Panc1 (cell line): ENCODE results near the gene PTTG1. TPM values are rescaled to one million over a fixed set of nuclear protein-coding genes. Genes with fewer than 3 reads are reported as not detected.
"Not testable (repeated sequence)": the region's sequence is repeated elsewhere in the genome, so short reads cannot be mapped to it uniquely, and the experiment has no call there.

Experiments used
- ATAC-seq: fragments of 200-7000 bp; cut with Tn5 transposase; 2 replicates; pipeline ENCODE4 v1.9.1; 2020; ENCODE audit warnings: mild to moderate bottlenecking, moderate library complexity
- BruUV-seq: library from RNA; stranded (reverse); fragments of 400-500 nt; replicated peaks from 2 replicates; lab custom pipeline; 2021; lab: Mats Ljungman, UMichigan
- CTCF ChIA-PET: fragments of 300-600 bp; sonication (Branson Sonifier 250); formaldehyde crosslinking; loops from one replicate; lab custom pipeline; 2022; ENCODE audit warnings: antibody characterized with exemption; lab: Charles Lee
- POLR2A ChIA-PET: fragments of 300-600 bp; sonication (Branson Sonifier 250); formaldehyde crosslinking; loops from one replicate; lab custom pipeline; 2022; ENCODE audit warnings: antibody characterized with exemption; lab: Charles Lee
- DNase-seq: peaks from one replicate; pipeline ENCODE4 v3.0.0-alpha.2; 2010; ENCODE audit warnings: low read depth, low spot score
- H3K27ac ChIP-seq: 2 replicates; pipeline ENCODE4 v1.5.1; 2011; ENCODE audit warnings: mild to moderate bottlenecking, low read length, inconsistent platforms
- H3K27me3 ChIP-seq: fragments of 200-500 bp; sonication (Bioruptor generic); 2 replicates; pipeline ENCODE4 v1.6.0; 2014; ENCODE audit warnings: low read length, inconsistent platforms; ENCODE audit not compliant: control insufficient read depth, insufficient read depth
- H3K36me3 ChIP-seq: fragments of 200-500 bp; sonication (Bioruptor generic); 2 replicates; pipeline ENCODE4 v1.5.1; 2014; ENCODE audit warnings: inconsistent platforms, mild to moderate bottlenecking, low read length, moderate library complexity; ENCODE audit not compliant: control insufficient read depth, insufficient read depth
- H3K4me1 ChIP-seq: 2 replicates; pipeline ENCODE4 v1.5.1; 2011; ENCODE audit warnings: inconsistent platforms, mild to moderate bottlenecking, low read length, moderate library complexity; ENCODE audit not compliant: control insufficient read depth, insufficient read depth
- H3K4me3 ChIP-seq, 2 experiments: 2 replicates each; pipeline ENCODE4 v1.5.1; 2011 to 2012; ENCODE audit warnings: low read depth in 2 of 2, low read length in 2 of 2, mild to moderate bottlenecking in 2 of 2, inconsistent platforms in 1 of 2, moderate library complexity in 1 of 2
- H3K9me3 ChIP-seq: fragments of 200-500 bp; sonication (Bioruptor generic); 2 replicates; pipeline ENCODE4 v1.5.1; 2014; ENCODE audit warnings: low read depth, mild to moderate bottlenecking, inconsistent platforms, low read length, moderate library complexity; ENCODE audit not compliant: control insufficient read depth, insufficient read depth
- CTCF ChIP-seq: fragments of 450-650 bp; IDR thresholded peaks from 2 replicates; pipeline ENCODE4 v1.5.1; 2017; ENCODE audit warnings: mild to moderate bottlenecking
- POLR2AphosphoS5 ChIP-seq: IDR thresholded peaks from 2 replicates; pipeline ENCODE4 v1.6.1; 2012; ENCODE audit warnings: mild to moderate bottlenecking, low read depth, low read length, moderate library complexity
- SIN3A ChIP-seq: IDR thresholded peaks from 2 replicates; pipeline ENCODE4 v1.6.1; 2012; ENCODE audit warnings: low read depth, mild to moderate bottlenecking, low read length, moderate library complexity, borderline replicate concordance; ENCODE audit not compliant: insufficient read depth
- TCF7L2 ChIP-seq: IDR thresholded peaks from 2 replicates; pipeline ENCODE4 v1.6.1; 2011; ENCODE audit warnings: mild to moderate bottlenecking, low read depth, low read length, inconsistent platforms
- in situ Hi-C: cut with HindIII; loops from 2 replicates; pipeline ENCODE4 v1.10.0; 2016; ENCODE audit warnings: low sequenced_read_pairs, low pct_unique_long_range_greater_than_20kb
- intact Hi-C: fragments of 100-400 bp; cut with micrococcal nuclease; formaldehyde crosslinking; loops from one replicate; pipeline ENCODE4 v1.10.0; 2022; ENCODE audit not compliant: unreplicated experiment
- total RNA-seq: library from RNA; stranded (reverse); gene quantifications from one replicate; pipeline ENCODE4 v1.2.1, GENCODE V29; 2021; ENCODE audit not compliant: unreplicated experiment
- TF ChIP-seq, protein P1 (sequence below), 2 experiments: IDR thresholded peaks; 2 replicates each; pipeline ENCODE4 v1.6.1; 2011 to 2012; ENCODE audit warnings: low read depth in 2 of 2, control low read depth in 1 of 2, low read length in 1 of 2, mild to moderate bottlenecking in 1 of 2, moderate library complexity in 1 of 2; ENCODE audit not compliant: insufficient read depth in 1 of 2

The PTTG1 gene
- total RNA-seq, 1 experiment from 2014 or later = 171 TPM

DNA sequence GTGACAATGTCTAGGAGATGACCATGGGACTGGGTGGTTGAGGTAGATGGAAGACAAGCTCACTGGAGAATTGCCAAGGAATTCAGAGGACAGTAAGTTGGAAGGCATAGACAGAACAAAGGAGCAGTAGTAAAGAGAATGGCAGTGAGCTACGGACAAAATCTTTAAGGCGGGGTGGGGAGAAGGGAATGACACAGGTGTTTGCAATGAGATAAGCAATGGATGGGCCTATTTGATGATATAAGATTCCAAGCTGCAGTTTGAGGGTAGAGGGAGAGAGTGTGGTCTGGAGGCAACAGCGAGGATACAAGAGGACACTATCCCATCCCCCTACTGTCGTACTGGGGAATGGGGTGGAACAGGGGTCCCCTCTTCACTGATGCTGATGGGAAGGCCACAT is 14.4 kb downstream of the PTTG1 start:
- Histone ChIP-seq H3K27ac (no peak overlapping the region), H3K36me3 (no peaks in the 10 kb centered on the region), H3K4me3 (no peak overlapping the region), H3K4me1 (peaks cover 6% of the 10 kb centered on the region; the same call in 1 of the 2 replicates), H3K9me3 (no peaks in the 10 kb centered on the region), H3K27me3 (no peaks in the 10 kb centered on the region)
- no TSS peak for BruUV-seq
- no peak for DNase-seq
- ChIA-PET POLR2A (no interaction called here), CTCF (interaction anchor here (0.5 kb wide), 1 partner anchor 200 kb away, joined by 5 read pairs; no protein-coding TSS in a partner anchor)
- intact Hi-C loops = loop anchor here (5.0 kb wide), 2 partner anchors 71 to 351 kb away; no protein-coding TSS in a partner anchor
- in situ Hi-C loops = no loop called here
- TF ChIP-seq TCF7L2 (no peak), POLR2AphosphoS5 (no peak), CTCF (no peak), SIN3A (no peak)
- TF ChIP-seq, protein P1, sequence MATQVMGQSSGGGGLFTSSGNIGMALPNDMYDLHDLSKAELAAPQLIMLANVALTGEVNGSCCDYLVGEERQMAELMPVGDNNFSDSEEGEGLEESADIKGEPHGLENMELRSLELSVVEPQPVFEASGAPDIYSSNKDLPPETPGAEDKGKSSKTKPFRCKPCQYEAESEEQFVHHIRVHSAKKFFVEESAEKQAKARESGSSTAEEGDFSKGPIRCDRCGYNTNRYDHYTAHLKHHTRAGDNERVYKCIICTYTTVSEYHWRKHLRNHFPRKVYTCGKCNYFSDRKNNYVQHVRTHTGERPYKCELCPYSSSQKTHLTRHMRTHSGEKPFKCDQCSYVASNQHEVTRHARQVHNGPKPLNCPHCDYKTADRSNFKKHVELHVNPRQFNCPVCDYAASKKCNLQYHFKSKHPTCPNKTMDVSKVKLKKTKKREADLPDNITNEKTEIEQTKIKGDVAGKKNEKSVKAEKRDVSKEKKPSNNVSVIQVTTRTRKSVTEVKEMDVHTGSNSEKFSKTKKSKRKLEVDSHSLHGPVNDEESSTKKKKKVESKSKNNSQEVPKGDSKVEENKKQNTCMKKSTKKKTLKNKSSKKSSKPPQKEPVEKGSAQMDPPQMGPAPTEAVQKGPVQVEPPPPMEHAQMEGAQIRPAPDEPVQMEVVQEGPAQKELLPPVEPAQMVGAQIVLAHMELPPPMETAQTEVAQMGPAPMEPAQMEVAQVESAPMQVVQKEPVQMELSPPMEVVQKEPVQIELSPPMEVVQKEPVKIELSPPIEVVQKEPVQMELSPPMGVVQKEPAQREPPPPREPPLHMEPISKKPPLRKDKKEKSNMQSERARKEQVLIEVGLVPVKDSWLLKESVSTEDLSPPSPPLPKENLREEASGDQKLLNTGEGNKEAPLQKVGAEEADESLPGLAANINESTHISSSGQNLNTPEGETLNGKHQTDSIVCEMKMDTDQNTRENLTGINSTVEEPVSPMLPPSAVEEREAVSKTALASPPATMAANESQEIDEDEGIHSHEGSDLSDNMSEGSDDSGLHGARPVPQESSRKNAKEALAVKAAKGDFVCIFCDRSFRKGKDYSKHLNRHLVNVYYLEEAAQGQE (IDR thresholded peaks at IDR 0.05; ENCODE audit: insufficient read depth in 1 of 2, low read depth in 2 of 2, low read length in 1 of 2) = no peak
- no peak for ATAC-seq

GRCh38 chr5:160436661-160437060 is 15.0 kb downstream of the PTTG1 start:
- intact Hi-C loops = loop anchor here (5.0 kb wide), 2 partner anchors 71 to 351 kb away; no protein-coding TSS in a partner anchor
- H3K9me3 ChIP-seq, H3K4me3 ChIP-seq, BruUV-seq, in situ Hi-C loops, H3K4me1 ChIP-seq, H3K27ac ChIP-seq, ATAC-seq, POLR2A ChIA-PET, DNase-seq, H3K27me3 ChIP-seq, H3K36me3 ChIP-seq: not testable (repeated sequence)
- CTCF ChIA-PET = interaction anchor here (0.5 kb wide), 1 partner anchor 201 kb away, joined by 5 read pairs; no protein-coding TSS in a partner anchor

- ChIA-PET POLR2A (no interaction called here), CTCF (interaction anchor here (0.6 kb wide), 1 partner anchor 289 kb away, joined by 3 read pairs; no protein-coding TSS in a partner anchor)
- no peak for ATAC-seq
- Histone ChIP-seq H3K9me3 (no peaks in the 10 kb centered on the region), H3K4me1 (peaks cover 6% of the 10 kb centered on the region; the same call in 1 of the 2 replicates), H3K27ac (no peak overlapping the region), H3K27me3 (no peaks in the 10 kb centered on the region), H3K36me3 (no peaks in the 10 kb centered on the region), H3K4me3 (no peak overlapping the region)
- no TSS peak for BruUV-seq
- DNase-seq = no peak
- in situ Hi-C loops = no loop called here
- TF ChIP-seq TCF7L2 (no peak), POLR2AphosphoS5 (no peak), SIN3A (no peak), CTCF (no peak)
- TF ChIP-seq, protein P1 (IDR thresholded peaks at IDR 0.05; ENCODE audit: insufficient read depth in 1 of 2, low read depth in 2 of 2, low read length in 1 of 2) = no peak
- intact Hi-C loops = loop anchor here (5.0 kb wide), 2 partner anchors 70 to 350 kb away; no protein-coding TSS in a partner anchor
Observed at GRCh38 chr5:160437271-160437670, 15.6 kb downstream of the PTTG1 start.
